Ramos (cell line): ENCODE data around the gene RHEB.

ENCODE experiments used
- in situ Hi-C: fragments of 300-500 bp; cut with MboI; formaldehyde crosslinking; loops from one replicate; pipeline ENCODE4 v1.14.3; 2022; ENCODE audit warnings: low sequenced_read_pairs; ENCODE audit not compliant: unreplicated experiment

Gene RHEB

GRCh38 chr7:151519765-151520418 is at the start of gene RHEB:
RHEB (minus strand) TSS chr7:151519895; CDS start chr7:151519511, 384 bp downstream.
- in situ Hi-C loops, result loop anchor here (5.0 kb wide), 1 partner anchor 107 kb away; no protein-coding TSS in a partner anchor

GRCh38 chr7:151566897-151567320 is 47.2 kb upstream of the RHEB start:
- in situ Hi-C loops, result no loop called here

- in situ Hi-C loops, result no loop called here
These were observed 45.8 kb upstream of the RHEB start for GRCh38 chr7:151565541-151565940.

GRCh38 chr7:151560243-151560642 is 40.5 kb upstream of the RHEB start:
- in situ Hi-C loops, result no loop called here

GRCh38 chr7:151559557-151560183 is 40.0 kb upstream of the RHEB start:
- in situ Hi-C loops, result no loop called here

GRCh38 chr7:151558575-151558974 is 38.9 kb upstream of the RHEB start:
- in situ Hi-C loops, result no loop called here

- in situ Hi-C loops, result no loop called here
These were observed 36.9 kb upstream of the RHEB start for GRCh38 chr7:151556592-151556991.

- in situ Hi-C loops, result no loop called here
These were observed 33.7 kb upstream of the RHEB start for GRCh38 chr7:151553356-151553755.

- in situ Hi-C loops, result no loop called here
These were observed 32.8 kb upstream of the RHEB start for GRCh38 chr7:151552352-151553028.

- in situ Hi-C loops, result no loop called here
These were observed 32.1 kb upstream of the RHEB start for GRCh38 chr7:151551820-151552219.

- in situ Hi-C loops, result no loop called here
These were observed 31.1 kb upstream of the RHEB start for GRCh38 chr7:151550656-151551286.

- in situ Hi-C loops, result no loop called here
These were observed 29.9 kb upstream of the RHEB start for GRCh38 chr7:151549644-151550043.

GRCh38 chr7:151549083-151549482 is 29.4 kb upstream of the RHEB start:
- in situ Hi-C loops, result no loop called here

- in situ Hi-C loops, result no loop called here
These were observed 24.5 kb upstream of the RHEB start for GRCh38 chr7:151544183-151544582.

GRCh38 chr7:151542606-151543130 is 23.0 kb upstream of the RHEB start:
- in situ Hi-C loops, result no loop called here

- in situ Hi-C loops, result no loop called here
These were observed 22.2 kb upstream of the RHEB start for GRCh38 chr7:151541709-151542499.

GRCh38 chr7:151540146-151540545 is 20.5 kb upstream of the RHEB start:
- in situ Hi-C loops, result no loop called here

GRCh38 chr7:151539088-151539671 is 19.5 kb upstream of the RHEB start:
- in situ Hi-C loops, result no loop called here

GRCh38 chr7:151537818-151538561 is 18.3 kb upstream of the RHEB start:
- in situ Hi-C loops, result no loop called here
